Measurements from ENCODE around the gene NADSYN1.

Gene NADSYN1

GRCh38 chr11:71451596-71452198 is 1.3 kb upstream of the NADSYN1 start:
- no peak for DNase-seq (ENCODE audit: low read depth)

GRCh38 chr11:71452199-71453036 is 585 bp upstream of the NADSYN1 start:
- DNase-seq (ENCODE audit: low read depth): no peak

- no peak for DNase-seq (ENCODE audit: low read depth)
Measured at GRCh38 chr11:71453918-71454304, 908 bp downstream of the NADSYN1 start.

GRCh38 chr11:71454470-71455113 is 1.6 kb downstream of the NADSYN1 start:
- DNase-seq (ENCODE audit: low read depth): no peak

GRCh38 chr11:71456294-71456693 is 3.3 kb downstream of the NADSYN1 start:
- no peak for DNase-seq (ENCODE audit: low read depth)

- no peak for DNase-seq (ENCODE audit: low read depth)
Measured at GRCh38 chr11:71456831-71457230, 3.8 kb downstream of the NADSYN1 start.

GRCh38 chr11:71458146-71459070 is 5.4 kb downstream of the NADSYN1 start:
- no peak for DNase-seq (ENCODE audit: low read depth)

- DNase-seq (ENCODE audit: low read depth): no peak
Measured at GRCh38 chr11:71459076-71459766, 6.2 kb downstream of the NADSYN1 start.

GRCh38 chr11:71459767-71460320 is 6.8 kb downstream of the NADSYN1 start:
- DNase-seq (ENCODE audit: low read depth): no peak

GRCh38 chr11:71461696-71462095 is 8.7 kb downstream of the NADSYN1 start:
- no peak for DNase-seq (ENCODE audit: low read depth)

- DNase-seq (ENCODE audit: low read depth): no peak
Measured at GRCh38 chr11:71462726-71463125, 9.7 kb downstream of the NADSYN1 start.

- no peak for DNase-seq (ENCODE audit: low read depth)
Measured at GRCh38 chr11:71463331-71464211, 10.6 kb downstream of the NADSYN1 start.

- no peak for DNase-seq (ENCODE audit: low read depth)
Measured at GRCh38 chr11:71465054-71465453, 12.1 kb downstream of the NADSYN1 start.

- no peak for DNase-seq (ENCODE audit: low read depth)
Measured at GRCh38 chr11:71466358-71466757, 13.4 kb downstream of the NADSYN1 start.

GRCh38 chr11:71467164-71467563 is 14.2 kb downstream of the NADSYN1 start:
- DNase-seq (ENCODE audit: low read depth): no peak

GRCh38 chr11:71470946-71471345 is 17.9 kb downstream of the NADSYN1 start:
- DNase-seq (ENCODE audit: low read depth): no peak

GRCh38 chr11:71472357-71472885 is 19.4 kb downstream of the NADSYN1 start:
- no peak for DNase-seq (ENCODE audit: low read depth)

- DNase-seq (ENCODE audit: low read depth): no peak
Measured at GRCh38 chr11:71472941-71473792, 20.2 kb downstream of the NADSYN1 start.

GRCh38 chr11:71473793-71474080 is 20.7 kb downstream of the NADSYN1 start:
- no peak for DNase-seq (ENCODE audit: low read depth)

All from fibroblast of the conjunctiva (primary cell).